ENCODE measurements around the gene DNAJB7.
"Not testable (repeated sequence)": the region's sequence is repeated elsewhere in the genome, so short reads cannot be mapped to it uniquely, and the experiment has no call there.

Gene DNAJB7

GRCh38 chr22:40862013-40862412, at the start of gene DNAJB7:
TSS of gene DNAJB7 (minus strand) at chr22:40862113. CDS start at chr22:40861994, 119 bp downstream.
- no peak for DNase-seq (ENCODE audit: low spot score)

GRCh38 chr22:40908895-40909294, 47.0 kb upstream of the DNAJB7 start:
- DNase-seq (ENCODE audit: low spot score), result no peak

DNA sequence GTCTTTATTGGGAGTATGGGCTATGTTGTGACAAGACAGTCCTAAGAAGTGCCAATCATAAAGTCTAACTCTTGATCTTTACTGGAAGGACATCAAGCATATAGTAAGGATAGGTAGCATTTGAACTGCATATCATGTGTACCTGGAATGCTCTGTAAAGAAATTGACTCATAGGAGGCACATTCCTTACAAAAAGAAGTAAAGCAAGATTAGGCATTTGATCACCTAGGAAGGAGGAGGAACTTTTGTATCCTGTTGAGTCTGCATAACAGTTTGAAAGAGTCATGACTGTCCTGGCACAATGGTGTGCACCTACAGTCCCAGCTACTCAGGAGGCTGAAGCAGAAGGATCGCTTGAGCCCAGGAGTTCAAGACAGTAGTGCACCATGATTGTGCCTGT, 42.2 kb upstream of the DNAJB7 start:
- DNase-seq (ENCODE audit: low spot score), result no peak

DNA sequence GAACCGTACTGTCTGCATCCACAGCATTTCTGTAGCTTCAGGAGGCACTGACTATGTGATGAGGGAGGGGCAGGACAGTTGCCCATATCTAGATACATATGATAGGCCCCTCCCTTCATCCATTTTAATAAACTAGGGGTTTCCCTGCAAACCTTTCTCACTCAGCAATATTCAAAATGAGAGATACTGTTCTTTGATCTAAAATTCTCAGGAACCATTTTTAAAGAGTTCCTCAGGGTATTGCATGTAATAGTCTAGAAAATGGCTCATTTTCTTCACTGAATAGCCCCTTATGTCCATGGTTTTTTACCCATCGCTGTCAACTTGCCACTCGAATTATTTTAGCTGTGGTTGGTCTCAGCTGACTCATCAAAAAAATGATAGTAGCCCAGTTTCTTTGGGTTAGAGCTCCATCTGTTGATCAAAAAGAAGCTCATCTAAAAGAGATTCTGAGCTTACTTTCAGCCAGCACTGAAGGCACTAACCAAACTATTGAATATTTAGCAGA, 37.0 kb upstream of the DNAJB7 start:
- peak; percentile 76 for DNase-seq (ENCODE audit: low spot score)

DNA sequence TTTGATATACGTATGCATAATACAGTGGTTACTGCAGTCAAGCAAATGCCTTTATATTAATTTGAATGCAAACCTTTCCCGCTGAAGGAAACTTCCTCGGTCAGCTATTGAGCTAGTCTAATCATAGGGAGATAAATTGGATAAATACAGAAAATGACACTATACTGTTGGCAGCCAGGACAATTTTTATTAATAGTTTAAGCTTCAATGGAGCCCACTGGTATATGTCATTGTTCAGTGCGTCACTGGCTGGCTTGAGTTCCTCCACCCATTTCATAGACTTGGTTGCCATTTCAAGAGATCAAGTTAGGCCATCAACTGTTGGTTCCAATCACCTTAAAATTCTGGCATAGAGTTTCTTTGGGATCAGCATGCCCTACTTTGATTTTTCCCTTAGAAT, 32.5 kb upstream of the DNAJB7 start:
- DNase-seq (ENCODE audit: low spot score), result no peak

DNA sequence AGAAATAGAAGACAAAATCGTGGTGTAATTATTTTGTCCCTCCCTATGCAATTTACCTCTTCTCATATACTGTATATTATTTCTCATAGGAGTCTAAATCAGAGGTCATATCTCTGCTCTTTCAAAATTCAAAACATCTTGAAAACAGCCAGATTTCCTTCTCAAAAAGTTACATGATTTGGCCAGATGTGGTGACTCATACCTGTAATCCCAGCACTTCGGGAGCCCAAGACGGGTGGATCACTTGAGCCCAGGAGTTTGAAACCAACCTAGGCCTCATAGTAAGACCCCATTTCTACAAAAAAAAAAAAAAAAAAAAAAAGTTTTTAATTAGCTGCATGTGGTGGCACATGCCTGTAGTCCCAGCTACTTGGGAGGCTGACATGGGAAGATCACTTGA, 29.0 kb upstream of the DNAJB7 start:
- no peak for DNase-seq (ENCODE audit: low spot score)

DNA sequence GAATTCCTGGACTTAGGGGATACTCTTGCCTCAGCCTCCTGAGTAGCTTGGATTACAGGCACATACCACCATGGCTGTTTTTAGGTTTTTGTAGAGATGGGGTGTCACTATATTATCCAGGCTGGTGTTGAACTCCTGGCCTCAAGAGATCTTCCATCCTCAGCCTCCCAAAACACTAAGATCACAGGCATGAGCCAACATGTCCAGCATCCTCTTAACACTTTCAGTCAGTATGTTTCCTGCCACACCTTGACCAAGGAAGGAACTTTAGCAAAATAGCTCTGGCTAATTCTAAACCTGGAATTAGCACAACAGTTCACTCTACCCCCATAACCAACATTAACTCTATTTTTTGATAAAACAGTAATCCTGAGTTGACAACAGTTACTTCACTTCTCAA, 27.2 kb upstream of the DNAJB7 start:
- no peak for DNase-seq (ENCODE audit: low spot score)

DNA sequence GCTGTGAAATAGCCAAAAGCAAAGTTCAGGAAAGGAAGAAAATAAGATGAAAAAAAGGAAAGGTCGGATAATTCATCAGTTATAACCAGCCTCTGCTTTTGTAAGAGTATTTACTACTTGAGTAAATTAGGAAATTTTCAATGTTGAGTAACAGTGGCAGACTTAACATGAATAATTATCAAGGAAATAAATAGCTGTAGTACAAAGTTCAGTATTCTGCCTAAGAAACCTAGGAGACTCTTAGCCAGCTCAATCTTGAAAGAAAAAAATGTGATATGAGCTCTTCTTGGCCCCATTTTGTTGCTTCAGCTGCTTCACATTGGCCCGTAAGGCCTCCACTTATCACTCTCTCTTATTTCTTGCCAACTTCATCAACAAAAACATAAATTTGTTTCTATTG, 17.0 kb upstream of the DNAJB7 start:
- no peak for DNase-seq (ENCODE audit: low spot score)

DNA sequence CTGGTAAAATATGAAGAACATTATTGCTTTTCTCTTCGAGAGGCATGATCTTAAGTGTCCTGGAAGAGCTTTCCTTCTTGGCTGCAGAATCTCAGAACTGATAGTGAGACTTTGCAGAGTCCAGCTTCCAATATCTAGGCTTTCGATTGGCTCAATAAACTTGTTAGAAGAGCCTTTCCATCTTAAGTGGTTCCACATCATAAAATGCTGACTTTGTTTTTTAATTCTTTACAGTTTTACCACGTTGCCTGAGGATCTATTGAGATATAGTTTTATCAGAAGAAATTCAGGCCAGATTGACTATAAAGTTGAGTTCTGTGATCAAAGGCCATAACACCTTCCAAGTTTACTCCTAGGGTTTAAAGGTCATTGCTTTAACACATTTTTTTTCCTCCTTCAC, 15.6 kb upstream of the DNAJB7 start:
- DNase-seq (ENCODE audit: low spot score), result no peak

- no peak for DNase-seq (ENCODE audit: low spot score)
Observed at GRCh38 chr22:40876907-40877306, 15.0 kb upstream of the DNAJB7 start.

GRCh38 chr22:40875111-40875510, 13.2 kb upstream of the DNAJB7 start:
- DNase-seq (ENCODE audit: low spot score), result no peak

GRCh38 chr22:40874016-40874415, 12.1 kb upstream of the DNAJB7 start:
- no peak for DNase-seq (ENCODE audit: low spot score)

- DNase-seq (ENCODE audit: low spot score), result not testable (repeated sequence)
Observed at GRCh38 chr22:40868379-40868778, 6.5 kb upstream of the DNAJB7 start.

GRCh38 chr22:40867109-40867508, 5.2 kb upstream of the DNAJB7 start:
- DNase-seq (ENCODE audit: low spot score), result no peak

DNA sequence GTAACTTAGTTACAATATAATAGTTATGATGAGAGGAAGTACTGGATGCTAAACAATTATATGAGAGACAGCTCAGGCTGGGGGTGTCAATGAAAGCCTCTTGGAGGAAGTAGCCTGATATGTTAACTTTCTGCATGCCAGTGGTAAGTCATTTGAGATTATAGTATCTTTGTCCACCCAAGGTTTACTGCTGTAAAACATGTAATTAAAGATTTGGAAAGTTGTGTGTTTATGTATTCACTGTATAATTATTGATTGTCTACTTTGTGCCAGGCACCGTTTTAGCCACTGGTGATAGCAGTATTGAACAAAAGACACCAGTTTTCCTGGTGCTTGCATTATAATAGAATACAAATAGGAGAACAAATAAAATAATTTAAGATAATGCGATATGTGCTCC, 624 bp upstream of the DNAJB7 start:
- no peak for DNase-seq (ENCODE audit: low spot score)

GRCh38 chr22:40857309-40857855, 4.5 kb downstream of the DNAJB7 start:
- no peak for DNase-seq (ENCODE audit: low spot score)

DNA sequence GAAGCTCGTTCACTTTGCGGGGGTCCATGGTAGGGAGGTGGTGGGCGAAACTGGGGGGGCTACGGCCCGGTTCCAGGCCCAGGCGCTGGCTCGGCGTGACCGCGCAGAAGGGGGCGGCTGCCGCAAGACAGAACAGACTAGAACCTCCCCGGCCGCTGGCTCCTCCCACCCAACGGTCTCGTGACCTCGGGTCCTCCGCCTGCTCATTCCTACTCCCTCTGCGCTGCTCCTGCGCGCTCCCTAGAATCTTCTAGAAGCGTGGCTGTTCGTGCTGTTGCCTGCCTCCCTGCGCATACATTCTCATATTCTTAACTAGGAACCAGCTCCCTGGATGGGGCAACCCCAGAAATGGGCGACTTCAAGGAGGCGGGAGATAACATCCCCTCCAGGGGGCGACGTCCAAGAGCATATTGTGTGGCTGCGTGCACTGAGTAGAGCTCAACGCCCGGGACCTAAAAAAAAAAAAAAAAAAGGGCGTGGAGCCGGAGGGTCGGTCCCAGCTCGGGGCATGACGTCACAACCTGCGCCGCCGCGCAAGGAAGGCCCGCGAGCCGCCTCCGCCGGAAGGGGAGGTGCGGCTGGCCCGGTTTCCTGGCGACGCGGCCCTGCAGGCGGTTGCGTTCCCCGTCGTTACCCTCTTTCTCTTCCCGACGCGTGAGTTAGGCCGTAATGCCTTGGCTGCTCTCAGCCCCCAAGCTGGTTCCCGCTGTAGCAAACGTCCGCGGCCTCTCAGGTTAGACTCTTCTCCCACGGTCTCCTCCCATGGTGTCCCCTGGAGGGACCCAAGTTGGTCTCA, 5.2 kb downstream of the DNAJB7 start, which contains the start of the genes ST13 and XPNPEP3:
Gene ST13, minus strand, starts transcription at position 127 of the 796 bp plus-strand sequence. Its CDS starts 99 bp downstream, at position 28.
Gene XPNPEP3, plus strand, starts transcription at position 636 of the 796 bp plus-strand sequence. Its CDS starts 34 bp downstream, at position 670.
- DNase-seq (ENCODE audit: low spot score), result peak; percentile 97

GRCh38 chr22:40855979-40856512, 5.9 kb downstream of the DNAJB7 start:
- DNase-seq (ENCODE audit: low spot score), result peak; percentile 17

DNA sequence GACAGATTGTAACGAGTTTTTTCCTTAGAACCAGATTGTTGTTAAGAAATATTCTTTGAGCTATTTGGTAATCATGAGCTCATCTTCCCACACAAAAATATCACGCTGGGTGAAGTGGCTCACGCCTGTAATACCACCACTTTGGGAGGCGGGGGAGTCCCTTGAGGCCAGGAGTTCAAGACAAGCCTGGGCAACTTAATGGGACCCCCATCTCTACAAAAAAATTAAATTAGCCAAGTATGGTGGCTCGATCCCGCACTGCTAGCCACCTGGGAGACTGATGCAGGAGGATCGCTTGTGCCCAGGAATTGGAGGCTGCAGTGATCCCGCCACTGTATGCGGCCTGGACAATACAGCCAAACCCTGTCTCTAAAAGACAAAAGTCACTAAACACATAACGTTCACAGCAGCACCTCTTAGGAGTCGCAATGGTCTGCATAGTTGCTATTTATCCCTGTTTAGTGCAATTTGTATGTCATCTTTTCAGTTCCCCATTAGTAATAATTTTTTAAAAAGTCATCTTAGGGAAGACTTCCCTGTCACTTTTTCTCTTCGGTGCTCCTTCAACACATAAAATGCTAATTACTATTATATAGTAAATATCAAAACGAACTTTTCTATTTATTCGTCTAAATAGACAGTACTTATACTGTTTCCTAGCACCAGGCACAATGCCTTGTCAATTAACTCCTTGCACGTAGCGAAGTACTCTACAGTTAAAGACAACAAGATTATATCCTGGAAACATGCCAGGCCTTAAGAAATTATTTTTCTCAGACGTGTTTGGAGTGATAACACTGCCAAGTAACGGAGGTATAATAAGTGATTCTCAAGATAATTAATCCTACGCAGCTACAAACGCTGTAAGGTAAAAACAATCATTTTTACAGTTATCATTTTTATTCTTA, 6.6 kb downstream of the DNAJB7 start:
- DNase-seq (ENCODE audit: low spot score), result peak; percentile 15

- DNase-seq (ENCODE audit: low spot score), result no peak
Observed at GRCh38 chr22:40853961-40854360, 8.0 kb downstream of the DNAJB7 start.

DNA sequence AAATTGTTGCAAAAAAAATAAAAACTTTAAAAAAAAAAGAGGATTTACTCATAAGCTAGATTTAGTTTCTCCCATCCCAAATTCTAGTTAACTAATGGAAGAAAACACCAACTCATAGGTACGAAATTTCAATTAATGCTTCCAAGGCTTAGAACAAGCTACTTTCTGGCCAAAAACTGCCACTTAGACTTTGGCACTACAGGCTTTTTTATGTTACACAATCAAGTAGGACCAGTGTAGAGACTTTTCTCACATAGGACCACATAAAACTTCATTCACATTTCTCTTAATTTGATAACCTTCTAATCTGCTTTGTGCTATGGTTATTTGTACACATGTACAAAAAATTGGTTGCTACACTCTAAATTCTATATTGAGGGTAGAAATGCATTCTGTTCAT, 8.6 kb downstream of the DNAJB7 start:
- DNase-seq (ENCODE audit: low spot score), result no peak

- DNase-seq (ENCODE audit: low spot score), result not testable (repeated sequence)
Observed at GRCh38 chr22:40845816-40846215, 16.1 kb downstream of the DNAJB7 start.

Data from activated CD4-positive, alpha-beta T cell treated with anti-CD3 and anti-CD28 coated beads, Interleukin-2, Interleukin-4, amounts not matched to agents 100 ng/mL and 50 ng/mL, durations not matched to agents 16 hours and 8 hours (primary cell).